ENCODE data around the gene MICALL1.
A peak's percentile ranks its signal among the peaks of the same experiment; 100 is the strongest.

Gene MICALL1

DNA sequence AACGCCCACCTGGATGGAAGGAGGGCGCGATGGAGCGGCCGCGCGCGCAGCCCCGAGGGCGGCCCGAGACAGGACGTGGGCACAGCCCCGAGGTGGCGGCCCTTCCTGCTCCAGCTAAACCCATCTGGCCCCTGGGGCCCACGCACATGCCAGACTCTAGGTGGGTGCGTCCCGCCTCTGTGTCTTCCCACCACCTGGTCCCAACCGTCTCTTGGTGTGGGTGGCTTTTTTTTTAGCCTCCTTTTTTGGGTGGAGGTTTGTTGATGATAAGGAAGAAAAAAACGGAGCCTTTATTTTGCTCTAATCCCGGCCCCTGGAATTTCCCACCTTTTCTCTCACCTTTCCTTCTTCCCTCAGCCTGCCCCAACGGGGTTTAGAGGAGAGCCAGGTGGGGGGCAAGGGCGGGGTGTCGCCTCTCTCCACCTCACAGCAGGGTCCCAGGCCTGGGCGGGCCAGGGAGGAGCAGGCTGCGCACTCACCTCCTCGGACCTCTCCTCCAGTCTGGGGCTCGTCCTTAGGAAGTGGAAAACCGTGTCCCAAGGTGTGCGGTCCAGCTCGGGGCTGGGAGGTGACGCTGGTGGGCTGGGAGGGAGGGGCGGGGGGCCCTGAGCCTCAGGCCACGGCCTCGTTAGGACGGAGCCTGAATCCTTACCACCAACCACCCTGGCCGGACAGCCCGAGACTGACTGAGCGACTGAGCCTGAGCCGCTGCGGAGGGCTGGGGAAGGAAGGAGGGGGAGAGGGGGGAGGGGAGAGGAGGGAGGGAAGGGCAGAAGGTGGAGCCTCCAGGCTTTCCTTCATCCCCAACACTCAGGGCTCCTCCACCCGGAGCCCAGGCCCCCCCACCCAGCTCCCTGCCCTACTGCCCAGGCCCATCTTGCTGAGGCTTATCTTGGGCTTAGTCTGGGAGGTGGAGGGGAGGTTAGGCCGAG is 78.0 kb downstream of the MICALL1 start, which contains the start of gene SOX10:
SOX10 (minus strand) TSS at position 696 of the 932 bp plus-strand sequence. CDS start 771 bp downstream, outside the sequence.
- TF ChIP-seq CTCF (IDR thresholded peaks at IDR 0.05; ENCODE audit: extremely low read depth, missing control alignments), result no peak
- DNase-seq (ENCODE audit: low spot score), result no peak

DNA sequence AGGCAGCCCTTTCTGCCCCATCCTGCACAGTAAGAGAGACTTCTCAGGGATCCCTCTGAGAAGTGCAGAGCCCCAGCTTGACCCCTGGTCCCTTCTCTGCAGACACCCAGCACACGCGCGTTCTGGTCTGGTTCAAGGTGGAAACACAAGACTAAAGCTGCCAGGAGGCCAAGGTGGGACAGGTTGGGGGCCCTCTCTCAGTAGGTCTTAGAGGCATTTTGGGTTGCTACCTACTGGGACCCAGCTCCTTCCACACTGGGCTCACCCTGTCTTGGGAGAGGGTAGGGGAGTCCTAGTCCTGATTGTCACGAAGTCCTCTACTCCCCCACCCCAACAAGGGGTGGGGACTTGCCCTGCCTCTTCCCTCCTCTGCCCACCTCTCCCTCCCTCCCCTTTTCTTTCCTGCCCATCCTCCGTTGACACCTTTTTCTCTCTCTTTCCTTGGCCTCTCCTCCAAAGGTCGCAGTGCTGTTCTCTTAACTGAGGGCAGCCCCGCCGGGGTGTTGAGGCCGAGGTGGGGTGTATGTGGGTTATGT is 79.0 kb downstream of the MICALL1 start:
- DNase-seq (ENCODE audit: low spot score), result peak; percentile 49
- TF ChIP-seq CTCF (IDR thresholded peaks at IDR 0.05; ENCODE audit: extremely low read depth, missing control alignments), result no peak

DNA sequence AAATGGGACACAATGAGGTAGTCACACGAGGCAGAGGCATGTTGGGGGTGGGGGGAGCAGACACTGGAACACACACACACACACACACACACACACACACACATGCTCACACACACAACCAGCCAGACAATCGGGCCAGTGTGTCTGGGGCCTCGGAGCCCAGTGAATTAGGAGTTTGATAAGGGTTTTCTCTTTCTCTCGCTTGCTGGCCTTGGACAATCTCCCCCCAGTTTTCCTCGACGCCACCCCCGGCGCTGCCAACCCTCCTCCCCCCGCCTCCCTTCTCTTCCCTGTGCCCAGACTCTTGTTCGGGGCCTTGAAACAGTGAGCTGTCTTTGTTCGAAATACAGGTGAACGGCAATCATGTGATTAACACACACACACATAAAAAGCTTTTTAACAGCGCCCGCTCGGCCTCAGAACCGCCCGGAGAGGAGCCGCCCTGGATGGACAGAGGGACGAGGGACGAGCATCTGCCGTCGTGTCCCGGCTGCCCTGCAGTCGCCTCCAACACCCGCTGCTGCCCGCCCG is 79.7 kb downstream of the MICALL1 start:
- DNase-seq (ENCODE audit: low spot score), result no peak
- no peak for TF ChIP-seq CTCF (IDR thresholded peaks at IDR 0.05; ENCODE audit: extremely low read depth, missing control alignments)

GRCh38 chr22:37986371-37986770 is 80.3 kb downstream of the MICALL1 start:
- no peak for DNase-seq (ENCODE audit: low spot score)
- TF ChIP-seq CTCF (IDR thresholded peaks at IDR 0.05; ENCODE audit: extremely low read depth, missing control alignments), result no peak

DNA sequence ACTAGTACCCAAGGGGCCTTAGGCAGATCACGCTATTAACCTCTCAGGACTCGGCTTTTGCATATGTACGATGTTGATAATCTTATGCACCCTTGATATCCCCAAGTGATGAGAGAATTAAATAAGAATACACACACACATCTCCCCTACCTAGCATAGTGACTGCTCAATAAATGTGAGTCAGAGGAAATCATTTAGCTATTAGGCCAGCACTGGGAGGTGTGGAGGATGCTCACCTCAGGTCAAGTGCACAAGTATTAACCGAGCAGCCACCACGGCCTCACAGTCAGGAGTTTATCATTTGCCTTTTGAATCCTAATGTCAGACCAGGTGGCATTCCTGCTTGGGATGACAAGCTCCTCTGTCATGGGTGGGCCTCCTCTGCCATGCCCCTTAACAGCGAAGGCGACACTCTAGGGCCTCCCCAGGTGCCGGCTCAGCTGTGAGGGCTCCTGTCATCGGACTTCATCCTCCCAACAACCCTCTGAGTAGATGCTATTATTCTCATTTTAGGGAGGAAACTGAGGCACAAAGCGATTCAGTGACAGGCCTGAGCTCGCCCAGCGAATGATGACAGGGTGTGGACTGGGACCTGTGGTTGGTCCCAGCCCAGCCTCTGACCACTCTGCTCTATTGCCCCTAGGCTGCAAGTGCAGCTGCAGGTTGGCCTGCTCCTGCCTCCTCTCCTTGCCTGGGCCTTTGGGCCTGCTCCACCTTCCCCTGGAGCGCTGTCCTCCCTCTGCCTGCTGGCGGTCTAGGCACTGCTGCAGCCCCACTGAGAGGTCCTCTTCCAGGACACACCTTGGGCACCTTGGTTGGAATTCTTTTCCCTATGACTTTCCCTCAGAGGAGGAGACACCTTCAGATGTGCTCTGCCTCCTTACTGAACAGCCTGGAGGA is 83.3 kb downstream of the MICALL1 start:
- no peak for DNase-seq (ENCODE audit: low spot score)
- TF ChIP-seq CTCF (IDR thresholded peaks at IDR 0.05; ENCODE audit: extremely low read depth, missing control alignments), result no peak

DNA sequence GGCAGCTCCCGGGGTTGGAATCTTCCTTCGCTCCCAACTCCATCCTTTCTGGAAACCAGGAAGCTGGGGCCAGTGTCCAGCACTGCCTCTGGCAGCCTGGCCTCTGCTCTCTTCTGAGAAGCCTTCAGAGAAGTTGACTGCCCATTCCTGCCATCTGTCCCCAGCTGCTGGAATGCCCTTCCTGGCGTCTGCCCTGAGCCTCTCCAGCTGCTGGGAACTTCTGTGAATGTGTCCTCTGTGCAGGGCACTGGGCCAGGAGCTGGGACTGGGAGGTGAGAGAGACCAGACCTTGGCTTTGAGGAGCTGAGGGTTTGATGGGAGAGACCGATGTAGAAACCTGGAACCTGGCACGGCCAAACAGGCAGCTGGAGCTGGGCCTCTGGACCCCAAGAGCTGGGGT is 84.2 kb downstream of the MICALL1 start:
- no peak for DNase-seq (ENCODE audit: low spot score)
- no peak for TF ChIP-seq CTCF (IDR thresholded peaks at IDR 0.05; ENCODE audit: extremely low read depth, missing control alignments)

Measured in GM20000 (cell line).